Right atrium auricular region (tissue), 2 donors: Measurements from ENCODE around the gene ENTPD6. TPM values are rescaled to one million over a fixed set of nuclear protein-coding genes. Genes with fewer than 3 reads are reported as not detected.
"Not testable (repeated sequence)": the region's sequence is repeated elsewhere in the genome, so short reads cannot be mapped to it uniquely, and the experiment has no call there.

Experiments used
- DNase-seq: peaks from one replicate; pipeline ENCODE4 v3.0.0-alpha.2; 2019; ENCODE audit warnings: low spot score
- H3K27ac ChIP-seq, 2 donors: fragments of 200-600 bp; sonication (generic); 1 replicate in 1 of 2; 2 replicates in 1 of 2; pipeline ENCODE4 v1.5.1; 2016 to 2019
- H3K27me3 ChIP-seq, 2 donors: fragments of 200-600 bp; sonication (generic); one replicate each; pipeline versions ENCODE4 v1.5.1 to v1.6.0; 2017 to 2019
- H3K36me3 ChIP-seq: fragments of 200-600 bp; sonication (generic); one replicate; pipeline ENCODE4 v1.5.1; 2016
- H3K4me1 ChIP-seq, 2 donors: fragments of 200-600 bp; sonication (generic); one replicate each; pipeline versions ENCODE4 v1.5.1 to v1.6.0; 2017 to 2019
- H3K4me3 ChIP-seq, 2 donors: fragments of 200-600 bp; sonication (generic); 1 replicate in 1 of 2; 2 replicates in 1 of 2; pipeline ENCODE4 v1.5.1; 2017 to 2019; ENCODE audit warnings: mild to moderate bottlenecking in 1 of 2, moderate library complexity in 1 of 2
- H3K9me3 ChIP-seq, 2 donors: fragments of 200-600 bp; sonication (generic); one replicate each; pipeline ENCODE4 v1.5.1; 2019
- CTCF ChIP-seq, 2 donors: fragments of 200-600 bp; sonication (generic); IDR thresholded peaks; one replicate each; pipeline ENCODE4 v1.5.1; 2019; ENCODE audit warnings: antibody characterized with exemption in 2 of 2
- total RNA-seq, 2 donors: library from RNA; depleted of rRNA; stranded (reverse); fragments of >200 nt; gene quantifications; one replicate each; pipeline ENCODE4 v1.1.0, GENCODE V29; 2016

ENTPD6 gene
- total RNA-seq, 2 donors from 2014 or later, result 75.9 to 116 TPM

- Histone ChIP-seq H3K27me3 (no peaks in the 10 kb centered on the region), H3K27ac (no peak overlapping the region)
- no peak for TF ChIP-seq CTCF (IDR thresholded peaks at IDR 0.05)
Measured at GRCh38 chr20:25179439-25180089, 15.9 kb upstream of the ENTPD6 start.

GRCh38 chr20:25184391-25184790, 11.1 kb upstream of the ENTPD6 start:
- not testable (repeated sequence) for H3K36me3 ChIP-seq, H3K4me1 ChIP-seq, H3K27ac ChIP-seq, DNase-seq, H3K9me3 ChIP-seq, H3K4me3 ChIP-seq, H3K27me3 ChIP-seq

More at GRCh38 chr20:25179439-25180089, 15.9 kb upstream of the ENTPD6 start:
- no peak overlapping the region for H3K4me3 ChIP-seq
- H3K36me3 ChIP-seq, result no peaks in the 10 kb centered on the region
- peaks cover 0 to 6% of the 10 kb centered on the region in 2 donors for H3K4me1 ChIP-seq
- H3K9me3 ChIP-seq, result no peaks in the 10 kb centered on the region
- no peak for DNase-seq

- TF ChIP-seq CTCF (IDR thresholded peaks at IDR 0.05), result no peak
- Histone ChIP-seq H3K36me3 (no peaks in the 10 kb centered on the region), H3K27me3 (no peaks in the 10 kb centered on the region), H3K4me1 (peaks cover 0 to 18% of the 10 kb centered on the region in 2 donors), H3K27ac (no peak overlapping the region), H3K4me3 (no peak overlapping the region), H3K9me3 (no peaks in the 10 kb centered on the region)
- DNase-seq, result no peak
Measured at GRCh38 chr20:25187220-25187619, 8.3 kb upstream of the ENTPD6 start.

GRCh38 chr20:25187635-25188034, 7.9 kb upstream of the ENTPD6 start:
- no peak for DNase-seq
- Histone ChIP-seq H3K9me3 (no peaks in the 10 kb centered on the region), H3K27me3 (no peaks in the 10 kb centered on the region), H3K4me3 (no peak overlapping the region), H3K27ac (no peak overlapping the region), H3K36me3 (no peaks in the 10 kb centered on the region), H3K4me1 (peaks cover 0 to 22% of the 10 kb centered on the region in 2 donors)
- no peak for TF ChIP-seq CTCF (IDR thresholded peaks at IDR 0.05)

GRCh38 chr20:25188218-25188617, 7.3 kb upstream of the ENTPD6 start:
- no peak overlapping the region for H3K27ac ChIP-seq
- no peaks in the 10 kb centered on the region for H3K9me3 ChIP-seq
- no peak for DNase-seq
- peaks cover 0 to 22% of the 10 kb centered on the region in 2 donors for H3K4me1 ChIP-seq
- no peak for TF ChIP-seq CTCF (IDR thresholded peaks at IDR 0.05)
- H3K4me3 ChIP-seq, result no peak overlapping the region
- H3K36me3 ChIP-seq, result no peaks in the 10 kb centered on the region
- no peaks in the 10 kb centered on the region for H3K27me3 ChIP-seq

GRCh38 chr20:25191051-25191450, 4.5 kb upstream of the ENTPD6 start:
- no peaks in the 10 kb centered on the region for H3K27me3 ChIP-seq
- no peak overlapping the region for H3K4me3 ChIP-seq
- DNase-seq, result no peak
- peak overlapping the region; percentile 71 to 83 for H3K27ac ChIP-seq
- no peaks in the 10 kb centered on the region for H3K36me3 ChIP-seq
- peaks cover 0 to 30% of the 10 kb centered on the region in 2 donors for H3K4me1 ChIP-seq
- no peak for TF ChIP-seq CTCF (IDR thresholded peaks at IDR 0.05)
- no peaks in the 10 kb centered on the region for H3K9me3 ChIP-seq
